ENCODE measurements around the gene TDRD9.

DNA sequence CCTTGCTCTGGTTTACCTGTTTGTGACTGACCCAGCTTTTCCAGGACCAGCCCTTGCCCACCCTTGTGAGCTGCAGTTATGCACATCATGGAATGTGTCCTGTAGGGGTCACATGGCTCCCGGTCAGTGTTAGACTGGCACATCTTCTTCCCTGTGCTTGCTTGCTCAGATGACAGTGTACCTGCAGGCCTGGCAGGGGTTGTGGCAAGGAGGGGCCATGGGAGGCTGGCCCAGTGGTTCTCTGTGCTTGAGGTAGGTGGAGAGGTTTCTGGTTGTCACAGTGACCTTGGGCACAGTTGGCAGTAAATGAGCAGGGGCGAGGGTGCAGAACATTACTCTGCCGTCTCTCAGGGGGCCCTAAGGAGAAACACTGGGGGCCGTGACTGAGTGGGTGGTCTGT, 41.7 kb downstream of the TDRD9 start:
- TF ChIP-seq, protein P1, sequence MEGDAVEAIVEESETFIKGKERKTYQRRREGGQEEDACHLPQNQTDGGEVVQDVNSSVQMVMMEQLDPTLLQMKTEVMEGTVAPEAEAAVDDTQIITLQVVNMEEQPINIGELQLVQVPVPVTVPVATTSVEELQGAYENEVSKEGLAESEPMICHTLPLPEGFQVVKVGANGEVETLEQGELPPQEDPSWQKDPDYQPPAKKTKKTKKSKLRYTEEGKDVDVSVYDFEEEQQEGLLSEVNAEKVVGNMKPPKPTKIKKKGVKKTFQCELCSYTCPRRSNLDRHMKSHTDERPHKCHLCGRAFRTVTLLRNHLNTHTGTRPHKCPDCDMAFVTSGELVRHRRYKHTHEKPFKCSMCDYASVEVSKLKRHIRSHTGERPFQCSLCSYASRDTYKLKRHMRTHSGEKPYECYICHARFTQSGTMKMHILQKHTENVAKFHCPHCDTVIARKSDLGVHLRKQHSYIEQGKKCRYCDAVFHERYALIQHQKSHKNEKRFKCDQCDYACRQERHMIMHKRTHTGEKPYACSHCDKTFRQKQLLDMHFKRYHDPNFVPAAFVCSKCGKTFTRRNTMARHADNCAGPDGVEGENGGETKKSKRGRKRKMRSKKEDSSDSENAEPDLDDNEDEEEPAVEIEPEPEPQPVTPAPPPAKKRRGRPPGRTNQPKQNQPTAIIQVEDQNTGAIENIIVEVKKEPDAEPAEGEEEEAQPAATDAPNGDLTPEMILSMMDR (conservative IDR thresholded peaks at IDR 0.05; ENCODE audit: low read depth, low read length): no peak
- TF ChIP-seq EZH2 (IDR thresholded peaks at IDR 0.05; ENCODE audit: borderline replicate concordance, low read depth, low read length, poor library complexity, severe bottlenecking): no peak
